Measurements from ENCODE around the gene TEAD2. TPM values are rescaled to one million over a fixed set of nuclear protein-coding genes. Genes with fewer than 3 reads are reported as not detected.

Gene TEAD2
- total RNA-seq, 1 donor from 2014 or later, result 63.8 TPM

- no peak overlapping the region for H3K27ac Mint-ChIP-seq (ENCODE audit: unreplicated experiment)
- H3K4me1 Mint-ChIP-seq (ENCODE audit: low read depth), result peaks cover 7% of the 10 kb centered on the region
- H3K9me3 Mint-ChIP-seq (ENCODE audit: low read depth), result no peaks in the 10 kb centered on the region
- no peaks in the 10 kb centered on the region for H3K36me3 Mint-ChIP-seq (ENCODE audit: low read depth)
- no peak for DNase-seq (ENCODE audit: low spot score)
- H3K4me3 Mint-ChIP-seq (ENCODE audit: unreplicated experiment), result no peak overlapping the region
- TF ChIP-seq CTCF (IDR thresholded peaks at IDR 0.05), result no peak
- peaks cover 3% of the 10 kb centered on the region for H3K27me3 Mint-ChIP-seq (ENCODE audit: low read depth)
These were observed 45.3 kb upstream of the TEAD2 start for GRCh38 chr19:49407482-49408015.

GRCh38 chr19:49407079-49407478, 44.9 kb upstream of the TEAD2 start:
- Mint-ChIP-seq H3K36me3 (ENCODE audit: low read depth) (no peaks in the 10 kb centered on the region), H3K4me3 (ENCODE audit: unreplicated experiment) (no peak overlapping the region), H3K9me3 (ENCODE audit: low read depth) (no peaks in the 10 kb centered on the region), H3K27ac (ENCODE audit: unreplicated experiment) (no peak overlapping the region), H3K27me3 (ENCODE audit: low read depth) (peaks cover 2% of the 10 kb centered on the region), H3K4me1 (ENCODE audit: low read depth) (peaks cover 7% of the 10 kb centered on the region)
- no peak for TF ChIP-seq CTCF (IDR thresholded peaks at IDR 0.05)
- no peak for DNase-seq (ENCODE audit: low spot score)

- peak overlapping the region; percentile 59 for H3K27ac Mint-ChIP-seq (ENCODE audit: unreplicated experiment)
These were observed 41.4 kb upstream of the TEAD2 start for GRCh38 chr19:49403404-49404187.

GRCh38 chr19:49400029-49400428, 37.8 kb upstream of the TEAD2 start:
- Mint-ChIP-seq H3K36me3 (ENCODE audit: low read depth) (no peaks in the 10 kb centered on the region), H3K27ac (ENCODE audit: unreplicated experiment) (no peak overlapping the region), H3K9me3 (ENCODE audit: low read depth) (no peaks in the 10 kb centered on the region), H3K4me3 (ENCODE audit: unreplicated experiment) (no peak overlapping the region), H3K27me3 (ENCODE audit: low read depth) (peaks cover 2% of the 10 kb centered on the region), H3K4me1 (ENCODE audit: low read depth) (peaks cover 7% of the 10 kb centered on the region)
- DNase-seq (ENCODE audit: low spot score), result no peak
- no peak for TF ChIP-seq CTCF (IDR thresholded peaks at IDR 0.05)

More at GRCh38 chr19:49403404-49404187, 41.4 kb upstream of the TEAD2 start:
- no peak for DNase-seq (ENCODE audit: low spot score)
- no peak for TF ChIP-seq CTCF (IDR thresholded peaks at IDR 0.05)
- H3K4me3 Mint-ChIP-seq (ENCODE audit: unreplicated experiment), result no peak overlapping the region
- H3K36me3 Mint-ChIP-seq (ENCODE audit: low read depth), result no peaks in the 10 kb centered on the region
- H3K9me3 Mint-ChIP-seq (ENCODE audit: low read depth), result no peaks in the 10 kb centered on the region
- H3K4me1 Mint-ChIP-seq (ENCODE audit: low read depth), result peaks cover 7% of the 10 kb centered on the region
- H3K27me3 Mint-ChIP-seq (ENCODE audit: low read depth), result peaks cover 2% of the 10 kb centered on the region

- no peak for DNase-seq (ENCODE audit: low spot score)
- no peak overlapping the region for H3K4me3 Mint-ChIP-seq (ENCODE audit: unreplicated experiment)
- H3K27me3 Mint-ChIP-seq (ENCODE audit: low read depth), result peaks cover 7% of the 10 kb centered on the region
- H3K36me3 Mint-ChIP-seq (ENCODE audit: low read depth), result no peaks in the 10 kb centered on the region
- no peak for TF ChIP-seq CTCF (IDR thresholded peaks at IDR 0.05)
- no peaks in the 10 kb centered on the region for H3K9me3 Mint-ChIP-seq (ENCODE audit: low read depth)
- no peak overlapping the region for H3K27ac Mint-ChIP-seq (ENCODE audit: unreplicated experiment)
- peaks cover 6% of the 10 kb centered on the region for H3K4me1 Mint-ChIP-seq (ENCODE audit: low read depth)
These were observed 36.7 kb upstream of the TEAD2 start for GRCh38 chr19:49398931-49399330.
